Heart right ventricle (tissue), 16 donors: ENCODE results near the gene IFT80. TPM values are rescaled to one million over a fixed set of nuclear protein-coding genes. Genes with fewer than 3 reads are reported as not detected.

Experiments
- ATAC-seq, 8 donors: fragments of 200-7000 bp; cut with Tn5 transposase; one replicate each; pipeline ENCODE4 v1.9.1; 2020; ENCODE audit warnings: mild to moderate bottlenecking in 8 of 8, moderate library complexity in 8 of 8, moderate number of reproducible peaks in 1 of 8
- DNase-seq, 2 donors: peaks; one replicate each; pipeline ENCODE4 v3.0.0-alpha.2; 2020
- H3K27ac ChIP-seq, 10 donors: fragments of 200-600 bp; sonication (generic) in 2 of 10; one replicate each; pipeline versions ENCODE4 v1.5.0 to v1.8.0; 2020 to 2022; ENCODE audit warnings: mild to moderate bottlenecking in 3 of 10
- H3K27me3 ChIP-seq, 7 donors: fragments of 200-600 bp; one replicate each; pipeline ENCODE4 v1.8.0; 2021 to 2022; ENCODE audit warnings: mild to moderate bottlenecking in 2 of 7
- H3K36me3 ChIP-seq, 9 donors: fragments of 200-600 bp; sonication (generic) in 1 of 9; one replicate each; pipeline versions ENCODE4 v1.5.0 to v1.8.0; 2020 to 2022; ENCODE audit warnings: mild to moderate bottlenecking in 2 of 9
- H3K4me1 ChIP-seq, 9 donors: fragments of 200-600 bp; sonication (generic) in 1 of 9; one replicate each; pipeline versions ENCODE4 v1.5.0 to v1.8.0; 2020 to 2022; ENCODE audit warnings: mild to moderate bottlenecking in 4 of 9
- H3K4me3 ChIP-seq, 10 donors: fragments of 200-600 bp; sonication (generic) in 2 of 10; one replicate each; pipeline versions ENCODE4 v1.5.0 to v1.8.0; 2020 to 2022; ENCODE audit warnings: mild to moderate bottlenecking in 7 of 10, moderate library complexity in 2 of 10
- H3K9me3 ChIP-seq, 11 donors: fragments of 200-600 bp in 10 of 11; sonication (generic) in 2 of 11; one replicate each; pipeline versions ENCODE4 v1.5.0 to v1.8.0; 2013 to 2022; ENCODE audit warnings: mild to moderate bottlenecking in 2 of 11, control low read depth in 1 of 11, moderate library complexity in 1 of 11
- WGBS, 2 donors: extraction: QIAGEN DNeasy Blood & Tissue Kit; methylation state at CpG; one replicate each; pipeline ENCODE4 v1.1.7; 2013; ENCODE audit warnings: inconsistent platforms in 1 of 2; 5-methylcytosine and 5-hydroxymethylcytosine counted together
- intact Hi-C, 10 donors: fragments of 100-400 bp; cut with DNase I; formaldehyde crosslinking; loops; one replicate each; pipeline versions ENCODE4 v1.11.1 to v1.14.2; 2022
- polyA plus RNA-seq, 2 donors: library from polyadenylated mRNA; stranded (reverse); fragments of 200-250 nt; gene quantifications; one replicate each; pipeline ENCODE4 v1.2.3, GENCODE V29; 2013
- total RNA-seq, 10 donors: library from RNA; stranded (reverse); fragmentation: NEBNext Ultra II Directional in 3 of 10; extraction: Animal tissue kit (Norgen Biotek cat#: 25700) in 3 of 10; gene quantifications; one replicate each; pipeline versions ENCODE4 v1.2.1 to v1.2.4, GENCODE V29; 2021 to 2023
- TF ChIP-seq, protein P1 (sequence below), 9 donors: fragments of 200-600 bp; sonication (generic) in 2 of 9; IDR thresholded peaks; one replicate each; pipeline versions ENCODE4 v1.5.0 to v1.8.0; 2021 to 2022; ENCODE audit warnings: antibody characterized with exemption in 9 of 9, mild to moderate bottlenecking in 5 of 9, moderate library complexity in 1 of 9
- donor health status: Arrhythmogenic right ventricular cardiomyopathy.
- donor health status: ischemic (EF 13 %, LVEDD 7.1; RV severe dilation, severe dysfunction).
- donor health status: healthy with polysubstance abuse.
- donor health status: DM: no; HTN: yes; CAD: no.
- donor health status: DM: no; HTN: no; CAD: no.
- donor health status: ischemic (EF 25% LVEDD 6.9; RV normal size, moderate dysfunction).
- donor health status: ischemic (EF 25% LVEDD 5.7; RV mildly dilated, moderate dysfunction).
- donor health status: healthy.
- donor health status: DM: yes; HTN: yes; CAD: no.
- donor health status: Ischemic cardiomyopathy.
- donor health status: ischemic (EF 35%, LVEDD 5.7; RV mildly dilated, moderate dysfunction).
- donor health status: nonischemic (EF 11% LVEDD 7.7; RV severe dilation, severe dysfunction).
- donor health status: DM: yes; HTN: yes; CAD: no.
- donor health status: PGD.
- donor health status: ischemic (EF 29% LVEDD 5.4; RV normal size, mild dysfunction).
- donor health status: nonischemic (EF 23%, LVEDD 6.1; RV moderate dilation, normal function).

The IFT80 gene
- total and polyA plus RNA-seq, 12 donors = 5.3 to 16.3 (median 14.2) TPM

- Histone ChIP-seq H3K4me1 (no peaks in the 10 kb centered on the region), H3K27ac (no peak overlapping the region), H3K4me3 (no peak overlapping the region), H3K36me3 (peaks cover 0 to 62% (median 17%) of the 10 kb centered on the region in 9 donors), H3K27me3 (no peaks in the 10 kb centered on the region), H3K9me3 (no peaks in the 10 kb centered on the region)
- ATAC-seq (no peak), DNase-seq (no peak)
- whole genome bisulfite sequencing, 2 donors = 86 to 90% methylated on average over 2 of the region's 2 CpGs
- intact Hi-C loops = no loop called here
- TF ChIP-seq, protein P1, sequence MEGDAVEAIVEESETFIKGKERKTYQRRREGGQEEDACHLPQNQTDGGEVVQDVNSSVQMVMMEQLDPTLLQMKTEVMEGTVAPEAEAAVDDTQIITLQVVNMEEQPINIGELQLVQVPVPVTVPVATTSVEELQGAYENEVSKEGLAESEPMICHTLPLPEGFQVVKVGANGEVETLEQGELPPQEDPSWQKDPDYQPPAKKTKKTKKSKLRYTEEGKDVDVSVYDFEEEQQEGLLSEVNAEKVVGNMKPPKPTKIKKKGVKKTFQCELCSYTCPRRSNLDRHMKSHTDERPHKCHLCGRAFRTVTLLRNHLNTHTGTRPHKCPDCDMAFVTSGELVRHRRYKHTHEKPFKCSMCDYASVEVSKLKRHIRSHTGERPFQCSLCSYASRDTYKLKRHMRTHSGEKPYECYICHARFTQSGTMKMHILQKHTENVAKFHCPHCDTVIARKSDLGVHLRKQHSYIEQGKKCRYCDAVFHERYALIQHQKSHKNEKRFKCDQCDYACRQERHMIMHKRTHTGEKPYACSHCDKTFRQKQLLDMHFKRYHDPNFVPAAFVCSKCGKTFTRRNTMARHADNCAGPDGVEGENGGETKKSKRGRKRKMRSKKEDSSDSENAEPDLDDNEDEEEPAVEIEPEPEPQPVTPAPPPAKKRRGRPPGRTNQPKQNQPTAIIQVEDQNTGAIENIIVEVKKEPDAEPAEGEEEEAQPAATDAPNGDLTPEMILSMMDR (IDR thresholded peaks at IDR 0.05) = no peak
Observed at GRCh38 chr3:160373655-160374054, 25.4 kb downstream of the IFT80 start.

GRCh38 chr3:160372780-160373179 lies 26.2 kb downstream of the IFT80 start:
- TF ChIP-seq, protein P1 (IDR thresholded peaks at IDR 0.05) = no peak
- H3K36me3 ChIP-seq = peaks cover 0 to 66% (median 17%) of the 10 kb centered on the region in 9 donors
- DNase-seq (no peak), ATAC-seq (no peak)
- intact Hi-C loops = no loop called here
- no peak overlapping the region for H3K4me3 ChIP-seq
- H3K9me3 ChIP-seq = no peaks in the 10 kb centered on the region
- H3K27ac ChIP-seq = no peak overlapping the region
- no peaks in the 10 kb centered on the region for H3K27me3 ChIP-seq
- no peaks in the 10 kb centered on the region for H3K4me1 ChIP-seq

DNA sequence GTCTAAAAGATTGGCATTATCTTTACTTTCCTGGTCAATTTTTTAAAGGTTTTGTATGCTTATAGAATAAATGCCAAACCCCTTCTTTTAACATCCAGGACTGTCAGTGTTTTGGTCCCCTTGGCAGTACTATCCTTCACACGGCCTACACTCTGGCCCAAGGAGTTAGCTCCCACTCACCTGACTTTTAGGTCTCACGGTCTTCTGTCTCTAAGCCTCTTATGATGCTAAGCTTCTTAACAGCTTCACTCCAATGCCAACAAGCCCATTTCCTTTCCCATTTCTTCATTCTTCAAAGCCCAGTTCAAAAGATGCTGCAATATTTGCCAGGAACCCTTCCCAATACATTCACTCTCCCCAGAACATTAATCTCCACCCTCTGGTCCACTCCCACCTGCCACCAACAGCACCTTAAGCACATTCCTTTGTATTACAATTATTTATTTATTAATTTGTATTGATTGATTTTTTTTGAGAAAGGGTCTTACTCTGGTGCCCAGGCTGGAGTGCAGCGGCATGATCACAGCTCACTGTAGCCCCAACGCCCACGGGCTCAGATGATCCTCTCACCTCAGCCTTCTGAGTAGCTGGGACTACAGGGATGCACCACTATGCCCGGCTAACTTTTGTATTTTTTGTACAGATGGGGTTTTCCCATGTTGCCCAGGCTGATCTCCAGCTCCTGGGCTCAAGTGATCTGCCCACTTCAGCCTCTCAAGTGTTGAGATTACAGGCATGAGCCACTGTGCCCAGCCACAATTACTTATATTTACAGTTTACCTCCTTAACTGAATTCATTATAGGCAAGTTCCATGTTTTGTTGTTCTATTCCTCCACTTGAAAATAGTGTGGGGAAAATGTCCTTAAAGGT lies 27.8 kb downstream of the IFT80 start:
- Histone ChIP-seq H3K27ac (no peak overlapping the region), H3K9me3 (no peaks in the 10 kb centered on the region), H3K27me3 (no peaks in the 10 kb centered on the region), H3K4me1 (no peaks in the 10 kb centered on the region), H3K36me3 (peaks cover 0 to 54% (median 12%) of the 10 kb centered on the region in 9 donors), H3K4me3 (no peak overlapping the region)
- no peak for DNase-seq
- TF ChIP-seq, protein P1 (IDR thresholded peaks at IDR 0.05) = no peak
- intact Hi-C loops = no loop called here
- ATAC-seq = no peak
- 88 to 90% methylated on average over 6 of the region's 6 CpGs for WGBS, 2 donors

DNA sequence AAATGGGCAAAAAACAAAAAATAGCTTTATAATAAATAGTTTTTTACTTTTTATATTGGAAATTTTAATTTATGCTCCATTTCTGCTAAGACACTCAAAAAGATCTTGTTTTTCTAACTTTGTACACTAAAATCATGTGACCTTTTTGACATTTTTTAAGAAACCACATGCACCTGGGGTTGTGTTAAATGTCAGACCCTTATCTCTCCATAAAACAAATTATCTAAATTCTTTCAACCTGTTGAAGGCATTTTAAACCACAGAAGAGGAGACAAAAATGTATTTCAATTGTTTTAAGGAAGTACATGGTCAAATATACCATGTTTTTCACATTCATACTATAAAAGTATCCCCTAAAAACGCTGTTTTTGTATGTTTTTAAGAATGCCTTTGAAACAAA lies 29.2 kb downstream of the IFT80 start:
- Histone ChIP-seq H3K9me3 (no peaks in the 10 kb centered on the region), H3K4me1 (no peaks in the 10 kb centered on the region), H3K27ac (no peak overlapping the region), H3K27me3 (no peaks in the 10 kb centered on the region), H3K36me3 (peaks cover 0 to 51% (median 0%) of the 10 kb centered on the region in 9 donors), H3K4me3 (no peak overlapping the region)
- DNase-seq (no peak), ATAC-seq (no peak)
- intact Hi-C loops = no loop called here
- 89 to 98% methylated on average over 1 of the region's 1 CpG for WGBS, 2 donors
- TF ChIP-seq, protein P1 (IDR thresholded peaks at IDR 0.05) = no peak
